OCI-LY3 (cell line): ENCODE results near the gene ZNF829.
A peak's percentile ranks its signal among the peaks of the same experiment; 100 is the strongest.

Source experiments
- EZH2phosphoT487 ChIP-seq: fragments of 200-600 bp; shearing (Covaris generic); IDR thresholded peaks from 2 replicates; pipeline ENCODE4 v1.6.1; 2018; ENCODE audit warnings: antibody characterized with exemption, mixed run types, low read depth
- TF ChIP-seq, protein P1 (sequence below): fragments of 200-600, 300-600 bp; sonication (generic); IDR thresholded peaks from 2 replicates; pipeline ENCODE4 v1.5.1; 2014; ENCODE audit warnings: antibody characterized with exemption, low read length, low read depth

DNA sequence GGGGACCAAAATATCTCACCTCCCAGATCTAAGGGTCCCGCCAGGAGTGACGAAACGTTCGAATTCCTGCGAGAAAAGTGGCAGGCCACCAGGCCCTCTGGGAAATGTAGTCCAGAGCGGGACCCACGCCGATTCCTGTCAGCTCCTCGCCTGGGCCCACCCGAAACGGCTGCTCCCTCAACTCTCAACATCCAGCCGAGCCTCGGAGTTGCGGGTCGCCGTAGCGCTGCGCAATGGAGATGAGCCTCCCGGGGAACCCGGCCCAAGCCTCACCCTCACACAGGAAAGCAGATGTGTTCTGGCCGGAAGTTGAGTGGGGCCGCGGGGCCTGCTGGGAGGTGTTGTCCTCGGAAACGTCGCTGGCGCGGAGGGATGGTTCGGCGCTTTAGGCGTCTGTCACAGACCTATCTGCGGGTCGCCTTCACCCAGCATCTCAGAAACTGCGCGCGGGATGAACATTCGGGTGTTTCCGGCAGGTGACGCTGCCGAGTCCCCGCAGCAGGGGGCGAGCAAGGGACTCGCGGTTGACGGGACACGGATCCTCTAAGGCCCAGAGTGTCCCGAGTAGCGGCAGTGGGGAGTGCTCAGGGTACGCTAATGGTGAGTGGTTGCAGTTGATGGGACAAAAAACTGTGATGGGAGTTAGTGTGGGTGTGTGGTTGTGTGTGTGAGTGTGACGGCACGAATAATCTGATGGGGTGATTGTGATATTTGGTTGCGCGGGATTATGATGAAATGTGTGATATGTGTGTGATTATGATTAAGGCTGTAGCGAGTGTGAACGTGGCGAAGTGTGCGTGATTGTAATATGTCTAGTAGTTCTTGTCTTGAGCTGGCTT lies at the start of gene ZNF829, which contains the start of gene ZNF568:
- TF ChIP-seq, protein P1, sequence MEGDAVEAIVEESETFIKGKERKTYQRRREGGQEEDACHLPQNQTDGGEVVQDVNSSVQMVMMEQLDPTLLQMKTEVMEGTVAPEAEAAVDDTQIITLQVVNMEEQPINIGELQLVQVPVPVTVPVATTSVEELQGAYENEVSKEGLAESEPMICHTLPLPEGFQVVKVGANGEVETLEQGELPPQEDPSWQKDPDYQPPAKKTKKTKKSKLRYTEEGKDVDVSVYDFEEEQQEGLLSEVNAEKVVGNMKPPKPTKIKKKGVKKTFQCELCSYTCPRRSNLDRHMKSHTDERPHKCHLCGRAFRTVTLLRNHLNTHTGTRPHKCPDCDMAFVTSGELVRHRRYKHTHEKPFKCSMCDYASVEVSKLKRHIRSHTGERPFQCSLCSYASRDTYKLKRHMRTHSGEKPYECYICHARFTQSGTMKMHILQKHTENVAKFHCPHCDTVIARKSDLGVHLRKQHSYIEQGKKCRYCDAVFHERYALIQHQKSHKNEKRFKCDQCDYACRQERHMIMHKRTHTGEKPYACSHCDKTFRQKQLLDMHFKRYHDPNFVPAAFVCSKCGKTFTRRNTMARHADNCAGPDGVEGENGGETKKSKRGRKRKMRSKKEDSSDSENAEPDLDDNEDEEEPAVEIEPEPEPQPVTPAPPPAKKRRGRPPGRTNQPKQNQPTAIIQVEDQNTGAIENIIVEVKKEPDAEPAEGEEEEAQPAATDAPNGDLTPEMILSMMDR = peak; percentile 73
- TF ChIP-seq EZH2phosphoT487 = no peak
